HCT116 (cell line): ENCODE results near the gene GCN1. TPM values are rescaled to one million over a fixed set of nuclear protein-coding genes. Genes with fewer than 3 reads are reported as not detected.

Experiments used
- ATAC-seq: fragments of 200-7000 bp; cut with Tn5 transposase; 2 replicates; pipeline ENCODE4 v1.9.1; 2020; ENCODE audit warnings: mild to moderate bottlenecking, moderate library complexity
- BruUV-seq: library from RNA; stranded (reverse); fragments of 400-500 nt; replicated peaks from 2 replicates; lab custom pipeline; 2021; lab: Mats Ljungman, UMichigan
- CTCF ChIA-PET: fragments of 300-600 bp; sonication (Branson Sonifier 250); formaldehyde crosslinking; loops from one replicate; lab custom pipeline; 2021; ENCODE audit warnings: antibody characterized with exemption; lab: Charles Lee
- POLR2A ChIA-PET: fragments of 300-600, 350-600 bp; sonication (Branson Sonifier 250); formaldehyde crosslinking; loops from one replicate; lab custom pipeline; 2021; ENCODE audit warnings: antibody characterized with exemption; lab: Charles Lee
- RAD21 ChIA-PET, 2 experiments: fragments of 300-600 bp; sonication (Branson Sonifier 250); formaldehyde crosslinking; loops; one replicate each; lab custom pipeline; 2023; ENCODE audit warnings: low total read pairs in 2 of 2; ENCODE audit not compliant: uncharacterized antibody in 2 of 2, unreplicated experiment in 2 of 2, low non-redundant PET in 1 of 2; lab: Charles Lee
- DNase-seq: peaks from one replicate; pipeline ENCODE4 v3.0.0-alpha.2; 2010; ENCODE audit warnings: low read depth, low spot score
- H2AFZ ChIP-seq: fragments of 200-600 bp; shearing (Covaris generic), sonication (generic); 2 replicates; pipeline ENCODE4 v1.6.1; 2017; ENCODE audit warnings: low read depth, mixed run types, mixed read lengths, antibody characterized with exemption, low read length; ENCODE audit not compliant: poor library complexity, severe bottlenecking
- H3K27ac ChIP-seq: 2 replicates; pipeline ENCODE4 v1.5.1; 2012; ENCODE audit warnings: low read depth, low read length
- H3K27me3 ChIP-seq: fragments of 200-600 bp; sonication (generic); 2 replicates; pipeline ENCODE4 v1.6.1; 2016; ENCODE audit warnings: mixed run types, low read length, mixed read lengths; ENCODE audit not compliant: insufficient read depth
- H3K36me3 ChIP-seq, 2 experiments: fragments of 200-500 bp in 1 of 2; fragments of 200-600 bp in 1 of 2; sonication (Bioruptor generic) in 1 of 2; sonication (generic) in 1 of 2; 2 replicates each; pipeline versions ENCODE4 v1.5.1 to v1.6.1; 2014 to 2016; ENCODE audit warnings: low read length in 2 of 2, inconsistent platforms in 1 of 2, mixed read lengths in 1 of 2, mixed run types in 1 of 2; ENCODE audit not compliant: insufficient read depth in 2 of 2, control insufficient read depth in 1 of 2
- H3K4me1 ChIP-seq, 2 experiments: fragments of 200-600 bp in 1 of 2; sonication (generic) in 1 of 2; 2 replicates each; pipeline versions ENCODE4 v1.5.1 to v1.6.1; 2012 to 2017; ENCODE audit warnings: low read length in 2 of 2, inconsistent platforms in 1 of 2, mild to moderate bottlenecking in 1 of 2, mixed read lengths in 1 of 2, mixed run types in 1 of 2, moderate library complexity in 1 of 2; ENCODE audit not compliant: insufficient read depth in 2 of 2, control insufficient read depth in 1 of 2
- H3K4me2 ChIP-seq: fragments of 200-600 bp; sonication (generic); 2 replicates; pipeline ENCODE4 v1.6.1; 2017; ENCODE audit warnings: mixed run types, low read length, mixed read lengths
- H3K4me3 ChIP-seq, 2 experiments: fragments of 200-600 bp in 1 of 2; sonication (generic) in 1 of 2; replicated peaks in 1 of 2; 2 replicates each; pipeline ENCODE4 v1.5.1; 2011 to 2016; ENCODE audit warnings: low read length in 2 of 2, control low read depth in 1 of 2, low read depth in 1 of 2, mild to moderate bottlenecking in 1 of 2, mixed read lengths in 1 of 2, mixed run types in 1 of 2
- H3K79me2 ChIP-seq: fragments of 200-600 bp; sonication (generic); 2 replicates; pipeline ENCODE4 v1.6.1; 2017; ENCODE audit warnings: mild to moderate bottlenecking, mixed run types, low read length, moderate library complexity, mixed read lengths; ENCODE audit not compliant: insufficient read depth
- H3K9ac ChIP-seq: fragments of 200-600 bp; sonication (generic); 2 replicates; pipeline ENCODE4 v1.6.1; 2016; ENCODE audit warnings: low read length, mixed read lengths
- H3K9me2 ChIP-seq: fragments of 200-600 bp; sonication (generic), shearing (Covaris generic); 2 replicates; pipeline ENCODE4 v1.6.1; 2017; ENCODE audit warnings: mixed run types, mild to moderate bottlenecking, moderate library complexity; ENCODE audit not compliant: insufficient read depth
- H3K9me3 ChIP-seq, 2 experiments: fragments of 200-500 bp in 1 of 2; fragments of 200-600 bp in 1 of 2; sonication (Bioruptor generic) in 1 of 2; sonication (generic) in 1 of 2; 2 replicates each; pipeline ENCODE4 v1.6.1; 2014 to 2017; ENCODE audit warnings: low read length in 2 of 2, mixed read lengths in 2 of 2, inconsistent platforms in 1 of 2, low read depth in 1 of 2, mild to moderate bottlenecking in 1 of 2, mixed run types in 1 of 2, moderate library complexity in 1 of 2; ENCODE audit not compliant: control insufficient read depth in 1 of 2, insufficient read depth in 1 of 2
- H4K20me1 ChIP-seq: fragments of 200-600 bp; sonication (generic), shearing (Covaris generic); 2 replicates; pipeline ENCODE4 v1.6.1; 2017; ENCODE audit warnings: mixed run types, mild to moderate bottlenecking, moderate library complexity; ENCODE audit not compliant: insufficient read depth
- CBX3 ChIP-seq: IDR thresholded peaks from 2 replicates; pipeline ENCODE4 v1.6.1; 2012; ENCODE audit warnings: low read depth
- CEBPB ChIP-seq: IDR thresholded peaks from 2 replicates; pipeline ENCODE4 v1.6.1; 2012; ENCODE audit warnings: low read depth
- EGR1 ChIP-seq: IDR thresholded peaks from 2 replicates; pipeline ENCODE4 v1.6.1; 2012; ENCODE audit warnings: low read depth
- ELF1 ChIP-seq: IDR thresholded peaks from 2 replicates; pipeline ENCODE4 v1.6.1; 2012; ENCODE audit warnings: low read depth, borderline replicate concordance
- EZH2 ChIP-seq: fragments of 200-600 bp; sonication (generic); IDR thresholded peaks from 2 replicates; pipeline ENCODE4 v1.6.1; 2017; ENCODE audit warnings: antibody characterized with exemption, mixed run types
- EZH2phosphoT487 ChIP-seq: fragments of 200-600 bp; IDR thresholded peaks from 2 replicates; pipeline ENCODE4 v1.6.1; 2018; ENCODE audit warnings: antibody characterized with exemption, borderline replicate concordance
- JUND ChIP-seq: IDR thresholded peaks from 2 replicates; pipeline ENCODE4 v1.6.1; 2012
- POLR2A ChIP-seq: IDR thresholded peaks from 2 replicates; pipeline ENCODE4 v1.7.0; 2011; ENCODE audit warnings: borderline replicate concordance; ENCODE audit not compliant: insufficient read depth, insufficient read length; ENCODE audit errors: extremely low read depth
- POLR2AphosphoS5 ChIP-seq: IDR thresholded peaks from 2 replicates; pipeline ENCODE4 v1.6.1; 2011; ENCODE audit warnings: mild to moderate bottlenecking, low read depth, low read length, moderate library complexity
- RAD21 ChIP-seq: IDR thresholded peaks from 2 replicates; pipeline ENCODE4 v1.6.1; 2012; ENCODE audit warnings: low read depth, mild to moderate bottlenecking
- SIN3A ChIP-seq: IDR thresholded peaks from 2 replicates; pipeline ENCODE4 v1.6.1; 2012; ENCODE audit warnings: low read depth
- SP1 ChIP-seq: IDR thresholded peaks from 2 replicates; pipeline ENCODE4 v1.6.1; 2012; ENCODE audit warnings: low read depth
- SRF ChIP-seq: IDR thresholded peaks from 2 replicates; pipeline ENCODE4 v1.6.1; 2012; ENCODE audit warnings: low read depth
- TCF7L2 ChIP-seq: IDR thresholded peaks from 2 replicates; pipeline ENCODE4 v1.7.0; 2011; ENCODE audit warnings: borderline replicate concordance, inconsistent platforms; ENCODE audit not compliant: insufficient read depth, insufficient read length; ENCODE audit errors: extremely low read depth
- YY1 ChIP-seq: IDR thresholded peaks from 2 replicates; pipeline ENCODE4 v1.6.1; 2011; ENCODE audit warnings: low read length, low read depth, moderate library complexity, mild to moderate bottlenecking; ENCODE audit not compliant: insufficient replicate concordance; ENCODE audit errors: extremely low read depth
- intact Hi-C: fragments of 100-400 bp; cut with micrococcal nuclease; formaldehyde crosslinking; loops from 2 replicates; pipeline ENCODE4 v1.10.0; 2022
- total RNA-seq: library from RNA; stranded (reverse); gene quantifications from one replicate; pipeline ENCODE4 v1.2.1, GENCODE V29; 2021; ENCODE audit not compliant: unreplicated experiment
- TF ChIP-seq, protein P1 (sequence below), 3 experiments: fragments of 200-600 bp in 1 of 3; sonication (generic) in 1 of 3; IDR thresholded peaks in 2 of 3; conservative IDR thresholded peaks in 1 of 3; 2 replicates each; pipeline ENCODE4 v1.5.1; 2012 to 2017; ENCODE audit warnings: low read depth in 2 of 3, low read length in 2 of 3, antibody characterized with exemption in 1 of 3, borderline replicate concordance in 1 of 3, control low read depth in 1 of 3, mild to moderate bottlenecking in 1 of 3, mixed read lengths in 1 of 3, mixed run types in 1 of 3, moderate library complexity in 1 of 3; ENCODE audit not compliant: insufficient read depth in 1 of 3
- TF ChIP-seq, protein P2 (sequence below): IDR thresholded peaks from 2 replicates; pipeline ENCODE4 v1.6.1; 2012

Gene GCN1
- total RNA-seq, 1 experiment from 2014 or later = 184 TPM

DNA sequence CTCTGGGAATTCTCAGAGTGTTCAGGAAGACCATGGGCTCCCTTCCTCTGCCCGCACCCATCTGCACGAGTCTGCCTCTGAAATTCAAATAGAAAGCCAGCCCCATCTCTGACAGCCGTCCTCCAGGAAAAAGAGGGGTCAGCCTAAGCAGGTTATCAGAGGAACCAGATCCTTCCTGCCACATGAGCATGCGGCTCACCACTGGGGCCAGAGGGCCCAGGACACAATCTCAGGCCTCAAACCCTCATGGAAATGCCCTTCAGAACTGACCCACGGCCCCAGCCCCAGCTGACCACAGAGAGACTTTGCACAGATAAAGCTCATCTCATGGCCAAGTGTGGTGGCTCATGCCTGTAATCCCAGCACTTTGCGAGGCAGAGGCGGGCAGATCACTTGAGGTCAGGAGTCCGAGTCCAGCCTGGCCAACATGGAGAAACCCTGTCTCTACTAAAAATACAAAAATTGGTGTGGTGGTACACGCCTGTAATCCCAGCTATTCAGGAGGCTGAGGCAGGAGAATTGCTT is 47.8 kb upstream of the GCN1 start:
- no peak overlapping the region for H3K27ac ChIP-seq
- no peaks in the 10 kb centered on the region for H3K9me3 ChIP-seq
- no peak overlapping the region for H3K4me2 ChIP-seq
- TF ChIP-seq RAD21 = no peak
- no peak for TF ChIP-seq EZH2phosphoT487
- TF ChIP-seq CEBPB = no peak
- no peak for TF ChIP-seq CBX3
- TF ChIP-seq SIN3A = no peak
- TF ChIP-seq, protein P1, sequence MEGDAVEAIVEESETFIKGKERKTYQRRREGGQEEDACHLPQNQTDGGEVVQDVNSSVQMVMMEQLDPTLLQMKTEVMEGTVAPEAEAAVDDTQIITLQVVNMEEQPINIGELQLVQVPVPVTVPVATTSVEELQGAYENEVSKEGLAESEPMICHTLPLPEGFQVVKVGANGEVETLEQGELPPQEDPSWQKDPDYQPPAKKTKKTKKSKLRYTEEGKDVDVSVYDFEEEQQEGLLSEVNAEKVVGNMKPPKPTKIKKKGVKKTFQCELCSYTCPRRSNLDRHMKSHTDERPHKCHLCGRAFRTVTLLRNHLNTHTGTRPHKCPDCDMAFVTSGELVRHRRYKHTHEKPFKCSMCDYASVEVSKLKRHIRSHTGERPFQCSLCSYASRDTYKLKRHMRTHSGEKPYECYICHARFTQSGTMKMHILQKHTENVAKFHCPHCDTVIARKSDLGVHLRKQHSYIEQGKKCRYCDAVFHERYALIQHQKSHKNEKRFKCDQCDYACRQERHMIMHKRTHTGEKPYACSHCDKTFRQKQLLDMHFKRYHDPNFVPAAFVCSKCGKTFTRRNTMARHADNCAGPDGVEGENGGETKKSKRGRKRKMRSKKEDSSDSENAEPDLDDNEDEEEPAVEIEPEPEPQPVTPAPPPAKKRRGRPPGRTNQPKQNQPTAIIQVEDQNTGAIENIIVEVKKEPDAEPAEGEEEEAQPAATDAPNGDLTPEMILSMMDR (IDR thresholded peaks at IDR 0.05 in 2 of 3, conservative IDR thresholded peaks at IDR 0.05 in 1 of 3; ENCODE audit: borderline replicate concordance in 1 of 3, insufficient read depth in 1 of 3, low read depth in 2 of 3, low read length in 2 of 3) = no peak
- TF ChIP-seq TCF7L2 = no peak
- TF ChIP-seq, protein P2, sequence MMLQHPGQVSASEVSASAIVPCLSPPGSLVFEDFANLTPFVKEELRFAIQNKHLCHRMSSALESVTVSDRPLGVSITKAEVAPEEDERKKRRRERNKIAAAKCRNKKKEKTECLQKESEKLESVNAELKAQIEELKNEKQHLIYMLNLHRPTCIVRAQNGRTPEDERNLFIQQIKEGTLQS = no peak
- no peak for TF ChIP-seq SRF
- no peak for TF ChIP-seq YY1
- no peak for TF ChIP-seq EGR1
- TF ChIP-seq SP1 = no peak
- TF ChIP-seq POLR2AphosphoS5 = no peak
- TF ChIP-seq JUND = no peak
- TF ChIP-seq EZH2 = no peak
- no peak for TF ChIP-seq POLR2A
- TF ChIP-seq ELF1 = no peak
- TF ChIP-seq, all 23 proteins: peak for 0
- Histone ChIP-seq H4K20me1 (no peaks in the 10 kb centered on the region; the same call in 1 of the 2 replicates), H3K27me3 (no peaks in the 10 kb centered on the region), H3K9me2 (no peaks in the 10 kb centered on the region), H3K4me3 (no peak overlapping the region), H3K36me3 (peaks cover 0 to 2% of the 10 kb centered on the region in 2 experiments; a peak in 2 of 4 replicates), H2AFZ (no peak overlapping the region), H3K79me2 (peaks cover 99% of the 10 kb centered on the region), H3K9ac (no peak overlapping the region), H3K4me1 (peaks cover 38 to 82% of the 10 kb centered on the region in 2 experiments)
- BruUV-seq = no TSS peak
- DNase-seq (no peak), ATAC-seq (no peak)
- RAD21 ChIA-PET = no interaction called here
- CTCF ChIA-PET = interaction anchor here (2.1 kb wide), 1 partner anchor 7 kb away, joined by 9 read pairs; no protein-coding TSS in a partner anchor
- POLR2A ChIA-PET = interaction anchor here (0.9 to 1.0 kb wide), 2 partner anchors 11 to 49 kb away, joined by 3 to 4 read pairs; partner anchors contain the start of gene RNU4-2
- intact Hi-C loops = no loop called here
